ENCODE results near the gene RAB11FIP4.

- TF ChIP-seq, protein P1, sequence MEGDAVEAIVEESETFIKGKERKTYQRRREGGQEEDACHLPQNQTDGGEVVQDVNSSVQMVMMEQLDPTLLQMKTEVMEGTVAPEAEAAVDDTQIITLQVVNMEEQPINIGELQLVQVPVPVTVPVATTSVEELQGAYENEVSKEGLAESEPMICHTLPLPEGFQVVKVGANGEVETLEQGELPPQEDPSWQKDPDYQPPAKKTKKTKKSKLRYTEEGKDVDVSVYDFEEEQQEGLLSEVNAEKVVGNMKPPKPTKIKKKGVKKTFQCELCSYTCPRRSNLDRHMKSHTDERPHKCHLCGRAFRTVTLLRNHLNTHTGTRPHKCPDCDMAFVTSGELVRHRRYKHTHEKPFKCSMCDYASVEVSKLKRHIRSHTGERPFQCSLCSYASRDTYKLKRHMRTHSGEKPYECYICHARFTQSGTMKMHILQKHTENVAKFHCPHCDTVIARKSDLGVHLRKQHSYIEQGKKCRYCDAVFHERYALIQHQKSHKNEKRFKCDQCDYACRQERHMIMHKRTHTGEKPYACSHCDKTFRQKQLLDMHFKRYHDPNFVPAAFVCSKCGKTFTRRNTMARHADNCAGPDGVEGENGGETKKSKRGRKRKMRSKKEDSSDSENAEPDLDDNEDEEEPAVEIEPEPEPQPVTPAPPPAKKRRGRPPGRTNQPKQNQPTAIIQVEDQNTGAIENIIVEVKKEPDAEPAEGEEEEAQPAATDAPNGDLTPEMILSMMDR (IDR thresholded peaks at IDR 0.05 in 2 of 3, conservative IDR thresholded peaks at IDR 0.05 in 1 of 3; ENCODE audit: borderline replicate concordance in 1 of 3, insufficient read depth in 1 of 3, low read depth in 2 of 3, low read length in 2 of 3), result no peak
- TF ChIP-seq POLR2A (IDR thresholded peaks at IDR 0.05; ENCODE audit: borderline replicate concordance, extremely low read depth, insufficient read depth, insufficient read length) (no peak), CEBPB (IDR thresholded peaks at IDR 0.05; ENCODE audit: low read depth) (no peak), EZH2 (IDR thresholded peaks at IDR 0.05) (no peak), CBX3 (IDR thresholded peaks at IDR 0.05; ENCODE audit: low read depth) (no peak), ZFX (IDR thresholded peaks at IDR 0.05) (no peak), YY1 (IDR thresholded peaks at IDR 0.05; ENCODE audit: extremely low read depth, insufficient replicate concordance, low read depth, low read length) (no peak), POLR2AphosphoS5 (IDR thresholded peaks at IDR 0.05; ENCODE audit: low read depth, low read length) (no peak), JUND (IDR thresholded peaks at IDR 0.05) (no peak), SP1 (IDR thresholded peaks at IDR 0.05; ENCODE audit: low read depth) (no peak), SRF (IDR thresholded peaks at IDR 0.05; ENCODE audit: low read depth) (no peak)
- TF ChIP-seq, protein P2, sequence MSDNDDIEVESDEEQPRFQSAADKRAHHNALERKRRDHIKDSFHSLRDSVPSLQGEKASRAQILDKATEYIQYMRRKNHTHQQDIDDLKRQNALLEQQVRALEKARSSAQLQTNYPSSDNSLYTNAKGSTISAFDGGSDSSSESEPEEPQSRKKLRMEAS (IDR thresholded peaks at IDR 0.05), result no peak
Measured at GRCh38 chr17:31554930-31555329, 163.5 kb downstream of the RAB11FIP4 start.

All from HCT116 (cell line).